DND-41 (cell line): ENCODE measurements around the gene C9orf72.

Source experiments
- CTCF ChIP-seq: IDR thresholded peaks from 2 replicates; pipeline ENCODE4 v1.5.1; 2012; ENCODE audit warnings: borderline replicate concordance, low read length, moderate library complexity, mild to moderate bottlenecking; ENCODE audit not compliant: poor library complexity, severe bottlenecking; ENCODE audit errors: extremely low read depth
- EZH2 ChIP-seq: IDR thresholded peaks from 3 replicates; pipeline ENCODE4 v1.6.1; 2012; ENCODE audit warnings: borderline replicate concordance, low read depth, mild to moderate bottlenecking, moderate library complexity, low read length, inconsistent platforms; ENCODE audit not compliant: severe bottlenecking

GRCh38 chr9:27542508-27542907 lies 30.8 kb downstream of the C9orf72 start:
- TF ChIP-seq CTCF (no peak), EZH2 (no peak)
